Caco-2 (cell line): Measurements from ENCODE around the gene TNS3. TPM values are rescaled to one million over a fixed set of nuclear protein-coding genes. Genes with fewer than 3 reads are reported as not detected.
A peak's percentile ranks its signal among the peaks of the same experiment; 100 is the strongest.

ENCODE experiments used
- BruUV-seq: library from RNA; stranded (reverse); fragments of 400-500 nt; replicated peaks from 2 replicates; lab custom pipeline; 2021; lab: Mats Ljungman, UMichigan
- CTCF ChIA-PET: fragments of 300-600 bp; sonication (Branson Sonifier 250); formaldehyde crosslinking; loops from one replicate; lab custom pipeline; 2022; ENCODE audit warnings: antibody characterized with exemption; lab: Charles Lee
- POLR2A ChIA-PET: fragments of 300-600 bp; sonication (Branson Sonifier 250); formaldehyde crosslinking; loops from one replicate; lab custom pipeline; 2022; ENCODE audit warnings: antibody characterized with exemption; lab: Charles Lee
- DNase-seq, 2 experiments: peaks; one replicate each; pipeline versions ENCODE4 v3.0.0 to v3.0.0-alpha.2; 2020 to 2022
- H3K27me3 ChIP-seq: replicated peaks from 2 replicates; pipeline ENCODE4 v1.6.0; 2011; ENCODE audit warnings: low read length; ENCODE audit not compliant: control insufficient read depth, insufficient read depth
- H3K36me3 ChIP-seq: 2 replicates; pipeline ENCODE4 v1.5.1; 2011; ENCODE audit warnings: low read length; ENCODE audit not compliant: control insufficient read depth, insufficient read depth
- H3K4me1 ChIP-seq: fragments of 250-450 bp; sonication (Bioruptor Pico); 2 replicates; pipeline ENCODE4 v1.5.1; 2020; ENCODE audit warnings: mild to moderate bottlenecking
- H3K4me3 ChIP-seq: 2 replicates; pipeline ENCODE4 v1.5.1; 2011; ENCODE audit warnings: low read depth, mild to moderate bottlenecking, control low read depth, low read length
- H3K9me3 ChIP-seq: fragments of 250-450 bp; sonication (Bioruptor Pico); 2 replicates; pipeline ENCODE4 v1.5.1; 2020; ENCODE audit warnings: mild to moderate bottlenecking, moderate library complexity
- H3K27ac Mint-ChIP-seq: one replicate; pipeline ENCODE4 v1.8.0; 2022; ENCODE audit warnings: mixed read lengths; ENCODE audit not compliant: unreplicated experiment
- H3K27me3 Mint-ChIP-seq: one replicate; pipeline ENCODE4 v1.8.0; 2022; ENCODE audit warnings: mixed read lengths; ENCODE audit not compliant: insufficient read depth, unreplicated experiment
- H3K36me3 Mint-ChIP-seq: one replicate; pipeline ENCODE4 v1.8.0; 2022; ENCODE audit warnings: mild to moderate bottlenecking, mixed read lengths; ENCODE audit not compliant: insufficient read depth, unreplicated experiment
- H3K4me1 Mint-ChIP-seq: one replicate; pipeline ENCODE4 v1.8.0; 2022; ENCODE audit warnings: low read depth, mixed read lengths; ENCODE audit not compliant: unreplicated experiment
- H3K4me3 Mint-ChIP-seq: one replicate; pipeline ENCODE4 v1.8.0; 2022; ENCODE audit warnings: mild to moderate bottlenecking, moderate library complexity, mixed read lengths; ENCODE audit not compliant: unreplicated experiment
- H3K9me3 Mint-ChIP-seq: one replicate; pipeline ENCODE4 v1.8.0; 2022; ENCODE audit warnings: mixed read lengths; ENCODE audit not compliant: unreplicated experiment
- intact Hi-C: fragments of 100-400 bp; cut with micrococcal nuclease; formaldehyde crosslinking; loops from one replicate; pipeline ENCODE4 v1.10.0; 2022; ENCODE audit not compliant: unreplicated experiment
- total RNA-seq: library from RNA; stranded (reverse); gene quantifications from 2 replicates; pipeline ENCODE4 v1.2.3, GENCODE V29; 2022
- TF ChIP-seq, protein P1 (sequence below), 2 experiments: fragments of 200-600 bp in 1 of 2; IDR thresholded peaks; 1 replicate in 1 of 2; 2 replicates in 1 of 2; pipeline versions ENCODE4 v1.5.1 to v1.8.0; 2011 to 2022; ENCODE audit warnings: antibody characterized with exemption in 1 of 2, control low read depth in 1 of 2, inconsistent platforms in 1 of 2, low read depth in 1 of 2, low read length in 1 of 2, mild to moderate bottlenecking in 1 of 2, moderate library complexity in 1 of 2; ENCODE audit not compliant: insufficient read depth in 1 of 2, severe bottlenecking in 1 of 2, unreplicated experiment in 1 of 2

The TNS3 gene
- total RNA-seq, 1 experiment from 2014 or later = 263 TPM

DNA sequence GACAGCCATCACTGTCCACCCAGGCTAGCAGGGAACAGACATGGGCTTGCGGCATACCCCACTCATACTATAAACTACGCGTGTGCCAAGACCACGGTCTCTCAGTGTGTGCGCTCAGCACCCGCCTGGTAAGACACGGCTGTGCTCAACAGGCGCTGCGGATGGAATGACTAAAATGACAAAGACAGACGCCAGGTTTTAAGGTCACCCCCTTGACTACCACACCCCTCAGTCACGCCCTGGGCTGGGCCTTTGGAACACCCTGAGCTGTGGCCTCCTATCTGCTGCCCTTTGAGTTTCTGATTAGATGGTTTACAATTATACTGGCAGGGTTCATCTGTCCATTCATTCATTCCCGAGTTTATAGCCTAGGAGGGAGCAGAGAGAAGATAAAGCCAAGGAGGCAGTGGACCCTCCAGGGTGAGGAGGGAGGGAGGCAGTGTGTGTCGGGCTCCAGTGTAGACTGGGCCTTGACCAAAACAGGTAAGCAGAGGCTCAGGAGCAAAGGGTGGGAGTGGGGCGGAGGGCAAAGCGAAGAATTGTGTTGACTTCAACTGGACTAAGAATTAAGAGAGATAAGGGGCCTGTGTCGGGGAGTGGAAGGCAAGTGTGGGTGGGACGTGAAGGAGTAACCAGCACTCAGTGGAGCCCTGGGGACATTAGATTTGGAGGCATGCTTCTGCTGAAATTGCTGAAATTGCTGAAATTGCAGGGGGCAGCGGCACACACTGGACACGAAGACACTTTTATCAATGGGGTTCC lies 35.0 kb downstream of the TNS3 start:
- H3K27ac Mint-ChIP-seq = peak overlapping the region; percentile 74
- CTCF ChIA-PET = no interaction called here
- TF ChIP-seq, protein P1, sequence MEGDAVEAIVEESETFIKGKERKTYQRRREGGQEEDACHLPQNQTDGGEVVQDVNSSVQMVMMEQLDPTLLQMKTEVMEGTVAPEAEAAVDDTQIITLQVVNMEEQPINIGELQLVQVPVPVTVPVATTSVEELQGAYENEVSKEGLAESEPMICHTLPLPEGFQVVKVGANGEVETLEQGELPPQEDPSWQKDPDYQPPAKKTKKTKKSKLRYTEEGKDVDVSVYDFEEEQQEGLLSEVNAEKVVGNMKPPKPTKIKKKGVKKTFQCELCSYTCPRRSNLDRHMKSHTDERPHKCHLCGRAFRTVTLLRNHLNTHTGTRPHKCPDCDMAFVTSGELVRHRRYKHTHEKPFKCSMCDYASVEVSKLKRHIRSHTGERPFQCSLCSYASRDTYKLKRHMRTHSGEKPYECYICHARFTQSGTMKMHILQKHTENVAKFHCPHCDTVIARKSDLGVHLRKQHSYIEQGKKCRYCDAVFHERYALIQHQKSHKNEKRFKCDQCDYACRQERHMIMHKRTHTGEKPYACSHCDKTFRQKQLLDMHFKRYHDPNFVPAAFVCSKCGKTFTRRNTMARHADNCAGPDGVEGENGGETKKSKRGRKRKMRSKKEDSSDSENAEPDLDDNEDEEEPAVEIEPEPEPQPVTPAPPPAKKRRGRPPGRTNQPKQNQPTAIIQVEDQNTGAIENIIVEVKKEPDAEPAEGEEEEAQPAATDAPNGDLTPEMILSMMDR (IDR thresholded peaks at IDR 0.05; ENCODE audit: insufficient read depth in 1 of 2, low read depth in 1 of 2, low read length in 1 of 2, severe bottlenecking in 1 of 2, unreplicated experiment in 1 of 2) = no peak
- peaks cover 67% of the 10 kb centered on the region for H3K4me1 ChIP-seq
- no peaks in the 10 kb centered on the region for H3K27me3 Mint-ChIP-seq
- no peak overlapping the region for H3K4me3 ChIP-seq
- no peaks in the 10 kb centered on the region for H3K9me3 ChIP-seq
- H3K27me3 ChIP-seq = no peaks in the 10 kb centered on the region
- intact Hi-C loops = loop anchor here (1.0 kb wide), 1 partner anchor 11 kb away; no protein-coding TSS in a partner anchor
- BruUV-seq = no TSS peak
- POLR2A ChIA-PET = no interaction called here
- peaks cover 50% of the 10 kb centered on the region for H3K4me1 Mint-ChIP-seq
- no peaks in the 10 kb centered on the region for H3K9me3 Mint-ChIP-seq
- peak; percentile 34 to 76 for DNase-seq
- H3K36me3 Mint-ChIP-seq = peaks cover 95% of the 10 kb centered on the region
- H3K4me3 Mint-ChIP-seq = peak overlapping the region; percentile 18
- H3K36me3 ChIP-seq = peaks cover 8% of the 10 kb centered on the region

DNA sequence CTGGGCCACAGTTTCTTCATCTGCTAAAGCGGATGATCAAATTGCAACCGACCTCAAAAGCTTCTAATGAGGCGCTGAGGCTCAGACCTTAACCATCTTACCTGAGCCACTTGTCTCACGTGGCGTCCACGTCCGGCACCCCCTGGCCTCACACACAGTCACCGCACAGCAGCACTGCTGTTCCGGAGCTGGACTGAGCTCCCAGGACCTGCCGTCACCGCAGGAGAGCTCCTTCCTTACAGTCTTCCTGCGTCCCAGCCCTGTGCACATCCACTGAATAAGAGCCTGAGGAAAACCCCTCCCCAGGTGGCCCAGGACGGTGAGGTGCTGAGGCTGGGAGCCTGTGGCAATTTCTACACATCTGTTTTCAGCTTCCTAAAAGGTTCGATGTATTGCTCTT lies 35.7 kb downstream of the TNS3 start:
- POLR2A ChIA-PET = no interaction called here

DNA sequence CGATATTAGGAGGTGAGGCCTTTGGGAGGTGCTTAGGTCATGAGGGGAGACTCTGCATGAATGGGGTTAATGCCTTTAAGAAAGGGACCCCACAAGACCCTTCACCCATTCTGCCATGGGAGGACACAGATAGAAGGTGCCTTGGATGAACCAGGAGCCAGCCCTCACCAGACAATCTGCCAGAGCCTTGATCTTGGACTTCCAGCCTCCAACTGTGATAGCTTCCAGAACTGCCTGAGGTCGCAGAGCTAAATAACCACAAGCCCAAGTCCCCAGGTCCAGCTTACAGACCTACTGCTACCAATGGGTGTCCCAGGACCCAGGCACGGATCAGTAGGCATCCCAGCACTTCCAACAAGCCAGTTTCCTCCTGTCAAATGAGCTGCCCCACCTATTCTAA lies 37.5 kb downstream of the TNS3 start:
- Mint-ChIP-seq H3K4me3 (no peak overlapping the region), H3K36me3 (peaks cover 94% of the 10 kb centered on the region), H3K27me3 (no peaks in the 10 kb centered on the region), H3K4me1 (peaks cover 67% of the 10 kb centered on the region), H3K27ac (no peak overlapping the region), H3K9me3 (no peaks in the 10 kb centered on the region)
- DNase-seq = no peak
- CTCF ChIA-PET = no interaction called here
- no TSS peak for BruUV-seq
- TF ChIP-seq, protein P1 (IDR thresholded peaks at IDR 0.05; ENCODE audit: insufficient read depth in 1 of 2, low read depth in 1 of 2, low read length in 1 of 2, severe bottlenecking in 1 of 2, unreplicated experiment in 1 of 2) = no peak
- H3K36me3 ChIP-seq = peaks cover 4% of the 10 kb centered on the region
- no peaks in the 10 kb centered on the region for H3K27me3 ChIP-seq
- H3K9me3 ChIP-seq = no peaks in the 10 kb centered on the region
- POLR2A ChIA-PET = no interaction called here
- peaks cover 80% of the 10 kb centered on the region for H3K4me1 ChIP-seq
- intact Hi-C loops = no loop called here
- H3K4me3 ChIP-seq = no peak overlapping the region

More for the DNA sequence above, 35.7 kb downstream of the TNS3 start:
- Mint-ChIP-seq H3K9me3 (no peaks in the 10 kb centered on the region), H3K4me1 (peaks cover 50% of the 10 kb centered on the region), H3K27ac (peak overlapping the region; percentile 74), H3K36me3 (peaks cover 95% of the 10 kb centered on the region), H3K4me3 (no peak overlapping the region), H3K27me3 (no peaks in the 10 kb centered on the region)
- Histone ChIP-seq H3K9me3 (no peaks in the 10 kb centered on the region), H3K36me3 (peaks cover 6% of the 10 kb centered on the region), H3K4me3 (no peak overlapping the region), H3K4me1 (peaks cover 67% of the 10 kb centered on the region), H3K27me3 (no peaks in the 10 kb centered on the region)
- CTCF ChIA-PET = no interaction called here
- intact Hi-C loops = no loop called here
- TF ChIP-seq, protein P1 (IDR thresholded peaks at IDR 0.05; ENCODE audit: insufficient read depth in 1 of 2, low read depth in 1 of 2, low read length in 1 of 2, severe bottlenecking in 1 of 2, unreplicated experiment in 1 of 2) = no peak
- DNase-seq = no peak
- BruUV-seq = TSS peak; percentile 38
